Loucy (cell line): ENCODE results near the gene GOLGA8B.

Experiments
- H2AFZ ChIP-seq: fragments of 200-600 bp; sonication (generic); 2 replicates; pipeline ENCODE4 v1.6.0; 2016; ENCODE audit warnings: antibody characterized with exemption, mild to moderate bottlenecking, low read length, moderate library complexity
- H3F3A ChIP-seq: fragments of 200-600 bp; 2 replicates; pipeline ENCODE4 v1.6.0; 2016; ENCODE audit warnings: antibody characterized with exemption, low read depth, mild to moderate bottlenecking
- H3K27me3 ChIP-seq: fragments of 200-600 bp; sonication (generic); 2 replicates; pipeline ENCODE4 v1.6.1; 2014; ENCODE audit warnings: low read length, mild to moderate bottlenecking; ENCODE audit not compliant: insufficient read depth, poor library complexity, severe bottlenecking
- H3K36me3 ChIP-seq: fragments of 200-600 bp; sonication (generic); 2 replicates; pipeline ENCODE4 v1.6.1; 2016; ENCODE audit warnings: low read length; ENCODE audit not compliant: insufficient read depth
- H3K4me1 ChIP-seq: fragments of 200-600 bp; sonication (generic); 2 replicates; pipeline ENCODE4 v1.5.1; 2014; ENCODE audit warnings: low read length, mild to moderate bottlenecking; ENCODE audit not compliant: insufficient read depth, poor library complexity, severe bottlenecking
- H3K4me2 ChIP-seq: fragments of 200-600 bp; sonication (generic); 2 replicates; pipeline ENCODE4 v1.6.0; 2014; ENCODE audit warnings: antibody characterized with exemption, low read length, low read depth, mild to moderate bottlenecking; ENCODE audit not compliant: poor library complexity, severe bottlenecking
- H3K4me3 ChIP-seq: fragments of 200-600 bp; sonication (generic); 2 replicates; pipeline ENCODE4 v1.5.1; 2014; ENCODE audit warnings: low read length, mild to moderate bottlenecking, mixed read lengths; ENCODE audit not compliant: poor library complexity, severe bottlenecking
- H3K79me2 ChIP-seq: fragments of 200-600 bp; sonication (generic); 2 replicates; pipeline ENCODE4 v1.6.1; 2014; ENCODE audit warnings: low read length; ENCODE audit not compliant: insufficient read depth
- H3K9ac ChIP-seq: fragments of 200-600 bp; sonication (generic); 2 replicates; pipeline ENCODE4 v1.6.0; 2014; ENCODE audit warnings: mild to moderate bottlenecking, low read depth, low read length, moderate library complexity; ENCODE audit not compliant: poor library complexity, severe bottlenecking
- H3K9me2 ChIP-seq: fragments of 200-600 bp; sonication (generic); replicated peaks from 2 replicates; pipeline ENCODE4 v1.6.1; 2016; ENCODE audit warnings: low read depth, low read length, mixed read lengths
- H3K9me3 ChIP-seq: fragments of 200-600 bp; sonication (generic); 2 replicates; pipeline ENCODE4 v1.6.1; 2014; ENCODE audit warnings: mild to moderate bottlenecking, antibody characterized with exemption, low read length, low read depth; ENCODE audit not compliant: insufficient read depth
- H4K20me1 ChIP-seq: fragments of 200-600 bp; sonication (generic); 2 replicates; pipeline ENCODE4 v1.6.0; 2014; ENCODE audit warnings: antibody characterized with exemption, low read length, mild to moderate bottlenecking; ENCODE audit not compliant: insufficient read depth, poor library complexity, severe bottlenecking
- CTCF ChIP-seq: fragments of 200-600 bp; sonication (generic); conservative IDR thresholded peaks from 2 replicates; pipeline ENCODE4 v1.5.1; 2014; ENCODE audit warnings: mild to moderate bottlenecking, antibody characterized with exemption, low read length
- EZH2phosphoT487 ChIP-seq: fragments of 200-600 bp; IDR thresholded peaks from 2 replicates; pipeline ENCODE4 v1.6.1; 2018; ENCODE audit warnings: antibody characterized with exemption, mild to moderate bottlenecking, moderate library complexity, borderline replicate concordance

The GOLGA8B gene

GRCh38 chr15:34607832-34608231 is 24.4 kb upstream of the GOLGA8B start:
- H4K20me1 ChIP-seq = no peaks in the 10 kb centered on the region
- no peaks in the 10 kb centered on the region for H3K27me3 ChIP-seq
- H3K4me1 ChIP-seq = peaks cover 8% of the 10 kb centered on the region
- H3F3A ChIP-seq = no peaks in the 10 kb centered on the region
- no peak overlapping the region for H2AFZ ChIP-seq
- no peaks in the 10 kb centered on the region for H3K36me3 ChIP-seq
- TF ChIP-seq EZH2phosphoT487 (no peak), CTCF (no peak)
- no peaks in the 10 kb centered on the region for H3K9me2 ChIP-seq
- no peak overlapping the region for H3K9ac ChIP-seq
- H3K4me3 ChIP-seq = no peak overlapping the region
- H3K4me2 ChIP-seq = no peak overlapping the region
- H3K79me2 ChIP-seq = no peaks in the 10 kb centered on the region
- H3K9me3 ChIP-seq = no peaks in the 10 kb centered on the region

GRCh38 chr15:34606545-34606944 is 23.1 kb upstream of the GOLGA8B start:
- no peaks in the 10 kb centered on the region for H3K79me2 ChIP-seq
- H4K20me1 ChIP-seq = no peaks in the 10 kb centered on the region
- no peak overlapping the region for H3K9ac ChIP-seq
- no peaks in the 10 kb centered on the region for H3K36me3 ChIP-seq
- no peak overlapping the region for H3K4me2 ChIP-seq
- no peak overlapping the region for H3K4me3 ChIP-seq
- no peak for TF ChIP-seq EZH2phosphoT487
- TF ChIP-seq CTCF = no peak
- H3K27me3 ChIP-seq = no peaks in the 10 kb centered on the region
- H3F3A ChIP-seq = no peaks in the 10 kb centered on the region
- H3K9me2 ChIP-seq = no peaks in the 10 kb centered on the region
- H3K4me1 ChIP-seq = peaks cover 8% of the 10 kb centered on the region
- no peak overlapping the region for H2AFZ ChIP-seq
- H3K9me3 ChIP-seq = no peaks in the 10 kb centered on the region

GRCh38 chr15:34606131-34606530 is 22.7 kb upstream of the GOLGA8B start:
- TF ChIP-seq EZH2phosphoT487 (no peak), CTCF (no peak)
- no peaks in the 10 kb centered on the region for H3K9me2 ChIP-seq
- H3K79me2 ChIP-seq = no peaks in the 10 kb centered on the region
- no peak overlapping the region for H3K4me3 ChIP-seq
- H4K20me1 ChIP-seq = no peaks in the 10 kb centered on the region
- no peak overlapping the region for H3K9ac ChIP-seq
- no peaks in the 10 kb centered on the region for H3F3A ChIP-seq
- H3K4me2 ChIP-seq = no peak overlapping the region
- no peak overlapping the region for H2AFZ ChIP-seq
- no peaks in the 10 kb centered on the region for H3K9me3 ChIP-seq
- H3K36me3 ChIP-seq = no peaks in the 10 kb centered on the region
- peaks cover 8% of the 10 kb centered on the region for H3K4me1 ChIP-seq
- no peaks in the 10 kb centered on the region for H3K27me3 ChIP-seq
